WTC11 (cell line): Measurements from ENCODE around the gene ALG2.

Source experiments
- CTCF ChIP-seq: fragments of 200-600 bp; IDR thresholded peaks from 2 replicates; pipeline ENCODE4 v1.8.0; 2022; ENCODE audit warnings: antibody characterized with exemption
- FOXP4 ChIP-seq: sonication (generic); formaldehyde crosslinking; IDR thresholded peaks from 2 replicates; pipeline ENCODE4 v1.8.0; 2022; ENCODE audit warnings: mild to moderate bottlenecking, missing genetic modification reagents
- USF2 ChIP-seq: sonication (generic); formaldehyde crosslinking; IDR thresholded peaks from 2 replicates; pipeline ENCODE4 v1.8.1; 2023; ENCODE audit warnings: mild to moderate bottlenecking, missing genetic modification reagents, moderate library complexity
- ZNF121 ChIP-seq: sonication (generic); formaldehyde crosslinking; IDR thresholded peaks from 2 replicates; pipeline ENCODE4 v1.8.0; 2023; ENCODE audit warnings: missing genetic modification reagents
- ZNF232 ChIP-seq: sonication (generic); formaldehyde crosslinking; IDR thresholded peaks from 2 replicates; pipeline ENCODE4 v1.8.0; 2022; ENCODE audit warnings: mild to moderate bottlenecking, missing genetic modification reagents
- ZNF423 ChIP-seq: fragments of 250-450 bp; sonication (Bioruptor Pico); IDR thresholded peaks from 2 replicates; pipeline ENCODE4 v2.1.2; 2022; ENCODE audit warnings: mild to moderate bottlenecking, moderate library complexity
- TF ChIP-seq, protein P1 (sequence below): sonication (generic); formaldehyde crosslinking; IDR thresholded peaks from 2 replicates; pipeline ENCODE4 v1.8.0; 2022; ENCODE audit warnings: mild to moderate bottlenecking, missing genetic modification reagents
- TF ChIP-seq, protein P2 (sequence below): sonication (generic); formaldehyde crosslinking; IDR thresholded peaks from 2 replicates; pipeline ENCODE4 v1.8.1; 2023; ENCODE audit warnings: mild to moderate bottlenecking, missing genetic modification reagents

DNA sequence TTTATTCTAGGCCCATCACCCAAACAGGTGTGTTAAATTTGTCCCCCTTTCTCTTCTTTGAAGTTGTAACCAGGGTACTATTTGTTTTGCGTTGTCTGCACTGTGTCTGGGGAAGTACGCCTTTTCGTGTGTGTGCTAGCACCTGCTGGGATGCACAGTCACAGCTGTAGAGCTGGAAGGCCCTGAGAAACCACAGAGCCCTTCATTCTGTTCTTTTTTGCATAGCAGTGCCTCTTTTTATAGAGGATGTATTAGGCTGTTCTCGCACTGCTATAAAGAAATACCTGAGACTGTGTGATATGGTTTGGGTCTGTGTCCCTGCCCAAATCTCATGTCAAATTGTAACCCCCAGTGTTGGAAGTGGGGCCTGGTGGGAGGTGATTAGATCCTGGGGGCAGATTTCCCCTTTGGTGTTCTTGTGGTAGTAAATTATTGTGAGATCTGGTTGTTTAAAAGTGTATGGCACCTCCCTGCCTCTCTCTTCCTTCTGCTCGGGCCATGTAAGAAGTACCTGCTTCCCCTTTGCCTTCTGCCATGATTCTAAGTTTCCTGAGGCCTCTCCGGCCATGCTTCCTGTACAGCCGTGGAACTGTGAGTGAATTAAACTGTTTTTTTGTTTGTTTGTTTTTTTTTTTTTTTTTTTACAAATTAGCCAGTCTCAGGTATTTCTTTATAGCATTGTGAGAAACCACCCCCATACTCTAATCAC, 14.3 kb upstream of the ALG2 start:
- TF ChIP-seq CTCF (no peak), FOXP4 (CRISPR knock-in tag) (no peak), ZNF423 (CRISPR knock-in tag) (no peak), ZNF121 (no peak), ZNF232 (CRISPR knock-in tag) (no peak), USF2 (CRISPR knock-in tag) (no peak)
- TF ChIP-seq, protein P1, sequence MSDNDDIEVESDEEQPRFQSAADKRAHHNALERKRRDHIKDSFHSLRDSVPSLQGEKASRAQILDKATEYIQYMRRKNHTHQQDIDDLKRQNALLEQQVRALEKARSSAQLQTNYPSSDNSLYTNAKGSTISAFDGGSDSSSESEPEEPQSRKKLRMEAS (CRISPR knock-in tag): no peak
- TF ChIP-seq, protein P2, sequence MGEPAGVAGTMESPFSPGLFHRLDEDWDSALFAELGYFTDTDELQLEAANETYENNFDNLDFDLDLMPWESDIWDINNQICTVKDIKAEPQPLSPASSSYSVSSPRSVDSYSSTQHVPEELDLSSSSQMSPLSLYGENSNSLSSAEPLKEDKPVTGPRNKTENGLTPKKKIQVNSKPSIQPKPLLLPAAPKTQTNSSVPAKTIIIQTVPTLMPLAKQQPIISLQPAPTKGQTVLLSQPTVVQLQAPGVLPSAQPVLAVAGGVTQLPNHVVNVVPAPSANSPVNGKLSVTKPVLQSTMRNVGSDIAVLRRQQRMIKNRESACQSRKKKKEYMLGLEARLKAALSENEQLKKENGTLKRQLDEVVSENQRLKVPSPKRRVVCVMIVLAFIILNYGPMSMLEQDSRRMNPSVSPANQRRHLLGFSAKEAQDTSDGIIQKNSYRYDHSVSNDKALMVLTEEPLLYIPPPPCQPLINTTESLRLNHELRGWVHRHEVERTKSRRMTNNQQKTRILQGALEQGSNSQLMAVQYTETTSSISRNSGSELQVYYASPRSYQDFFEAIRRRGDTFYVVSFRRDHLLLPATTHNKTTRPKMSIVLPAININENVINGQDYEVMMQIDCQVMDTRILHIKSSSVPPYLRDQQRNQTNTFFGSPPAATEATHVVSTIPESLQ (CRISPR knock-in tag): no peak
